Body of pancreas (tissue), 4 donors: ENCODE data around the gene GLIS1. TPM values are rescaled to one million over a fixed set of nuclear protein-coding genes. Genes with fewer than 3 reads are reported as not detected.

ENCODE experiments used
- ATAC-seq: fragments of 150-250 bp; one replicate; pipeline ENCODE4 v1.9.1; 2016
- DNase-seq, 4 donors: peaks; one replicate each; pipeline ENCODE4 v3.0.0-alpha.2; 2019
- H3K27ac ChIP-seq, 4 donors: fragments of 200-600 bp; sonication (generic); 1 replicate in 3 of 4; 2 replicates in 1 of 4; pipeline versions ENCODE4 v1.5.1 to v1.6.1; 2016 to 2019; ENCODE audit warnings: mild to moderate bottlenecking in 1 of 4, mixed read lengths in 1 of 4, moderate library complexity in 1 of 4
- H3K27me3 ChIP-seq, 2 donors: fragments of 200-600 bp; sonication (generic); one replicate each; pipeline ENCODE4 v1.6.0; 2016; ENCODE audit warnings: mild to moderate bottlenecking in 1 of 2
- H3K36me3 ChIP-seq, 2 donors: fragments of 200-600 bp; sonication (generic); replicated peaks in 1 of 2; 2 replicates each; pipeline ENCODE4 v1.5.1; 2016; ENCODE audit warnings: low read depth in 2 of 2; ENCODE audit not compliant: insufficient read depth in 1 of 2
- H3K4me1 ChIP-seq: fragments of 200-600 bp; sonication (generic); one replicate; pipeline ENCODE4 v1.6.0; 2016
- H3K4me3 ChIP-seq, 2 donors: fragments of 200-600 bp; sonication (generic); 1 replicate in 1 of 2; 2 replicates in 1 of 2; pipeline ENCODE4 v1.5.1; 2016 to 2019
- H3K9me3 ChIP-seq, 3 donors: fragments of 200-600 bp; sonication (generic); 1 replicate in 2 of 3; 2 replicates in 1 of 3; pipeline ENCODE4 v1.5.1; 2016
- CTCF ChIP-seq, 7 experiments: fragments of 450-650 bp in 4 of 7; fragments of 200-600 bp in 3 of 7; sonication (generic) in 3 of 7; IDR thresholded peaks; one replicate each; pipeline ENCODE4 v1.5.1; 2016 to 2019; ENCODE audit warnings: antibody characterized with exemption in 7 of 7
- POLR2A ChIP-seq, 3 donors: fragments of 450-650 bp; IDR thresholded peaks; one replicate each; pipeline ENCODE4 v1.6.1; 2016; ENCODE audit warnings: antibody characterized with exemption in 3 of 3, mild to moderate bottlenecking in 2 of 3
- WGBS, 2 donors: methylation state at CpG; one replicate each; pipeline ENCODE4 v1.1.5; 2017; 5-methylcytosine and 5-hydroxymethylcytosine counted together
- intact Hi-C: fragments of 100-400 bp; cut with DNase I; formaldehyde crosslinking; loops from one replicate; pipeline ENCODE4 v1.15.1; 2023
- total RNA-seq, 2 donors: library from RNA; depleted of rRNA; stranded (reverse); fragments of >200 nt; gene quantifications; one replicate each; pipeline ENCODE4 v1.1.0, GENCODE V29; 2016

The GLIS1 gene
- total RNA-seq, 2 donors from 2014 or later = 0.33 TPM; not detected in 1

DNA sequence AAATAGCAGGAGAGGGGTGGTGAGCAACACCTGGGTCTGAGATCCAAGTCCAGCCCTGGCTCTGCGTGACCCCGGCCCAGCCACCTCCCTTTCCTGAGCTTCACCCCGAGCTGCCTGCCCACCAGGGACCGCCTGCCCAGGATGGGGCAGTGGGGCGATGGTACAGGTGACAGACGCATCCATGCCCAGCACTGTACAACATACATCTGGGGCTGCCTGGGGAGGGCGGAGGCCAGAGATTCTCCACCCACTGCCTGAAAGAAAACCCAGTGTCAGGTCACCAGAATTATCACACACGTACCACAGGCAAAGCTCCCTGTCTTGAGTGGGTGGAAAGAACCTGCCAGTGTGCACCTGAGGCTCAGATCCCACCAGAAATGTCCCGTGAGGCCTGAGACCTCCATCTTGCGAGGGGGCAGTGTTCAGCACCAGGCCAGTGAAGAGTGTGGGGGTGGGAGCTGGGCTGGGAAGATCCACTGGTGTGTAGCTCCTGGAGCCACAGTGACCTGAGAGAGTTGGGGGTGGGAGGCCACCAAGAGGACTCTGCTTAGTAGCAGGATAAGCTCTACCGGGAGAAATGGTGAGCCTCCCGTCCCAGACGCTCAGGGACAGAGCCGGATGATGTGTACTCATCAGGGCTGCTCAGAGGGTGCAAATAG is 198.2 kb downstream of the GLIS1 start:
- Histone ChIP-seq H3K4me3 (no peak overlapping the region), H3K27ac (no peak overlapping the region), H3K27me3 (no peaks in the 10 kb centered on the region), H3K9me3 (no peaks in the 10 kb centered on the region), H3K4me1 (peaks cover 14% of the 10 kb centered on the region), H3K36me3 (no peaks in the 10 kb centered on the region)
- 71 to 91% methylated on average over 3 to 14 of the region's 14 CpGs for WGBS, 2 donors
- intact Hi-C loops = no loop called here
- ATAC-seq (no peak), DNase-seq (no peak)
- no peak for TF ChIP-seq POLR2A (IDR thresholded peaks at IDR 0.05)
- TF ChIP-seq CTCF (IDR thresholded peaks at IDR 0.05) = no peak

GRCh38 chr1:53539711-53540603 is 199.0 kb downstream of the GLIS1 start:
- no peak for DNase-seq
- TF ChIP-seq POLR2A (IDR thresholded peaks at IDR 0.05) = no peak
- TF ChIP-seq CTCF (IDR thresholded peaks at IDR 0.05) = no peak
- no peak for ATAC-seq
- H3K27ac ChIP-seq = no peak overlapping the region
- intact Hi-C loops = no loop called here
- WGBS, 2 donors = 81 to 85% methylated on average over 14 to 17 of the region's 22 CpGs
- H3K4me1 ChIP-seq = peaks cover 14% of the 10 kb centered on the region
- H3K36me3 ChIP-seq = no peaks in the 10 kb centered on the region
- H3K9me3 ChIP-seq = no peaks in the 10 kb centered on the region
- no peaks in the 10 kb centered on the region for H3K27me3 ChIP-seq
- H3K4me3 ChIP-seq = no peak overlapping the region

GRCh38 chr1:53539226-53539625 is 199.7 kb downstream of the GLIS1 start:
- H3K27ac ChIP-seq = no peak overlapping the region
- no peak for DNase-seq
- ATAC-seq = no peak
- intact Hi-C loops = no loop called here
- WGBS, 2 donors = 58 to 70% methylated on average over 2 of the region's 2 CpGs
- H3K36me3 ChIP-seq = no peaks in the 10 kb centered on the region
- H3K9me3 ChIP-seq = no peaks in the 10 kb centered on the region
- peaks cover 14% of the 10 kb centered on the region for H3K4me1 ChIP-seq
- no peak overlapping the region for H3K4me3 ChIP-seq
- TF ChIP-seq POLR2A (IDR thresholded peaks at IDR 0.05) = no peak
- no peak for TF ChIP-seq CTCF (IDR thresholded peaks at IDR 0.05)
- no peaks in the 10 kb centered on the region for H3K27me3 ChIP-seq

- WGBS, 2 donors = 47 to 65% methylated on average over 6 of the region's 6 CpGs
- H3K36me3 ChIP-seq = no peaks in the 10 kb centered on the region
- no peak for TF ChIP-seq CTCF (IDR thresholded peaks at IDR 0.05)
- no peak for TF ChIP-seq POLR2A (IDR thresholded peaks at IDR 0.05)
- ATAC-seq = no peak
- no peaks in the 10 kb centered on the region for H3K27me3 ChIP-seq
- H3K27ac ChIP-seq = no peak overlapping the region
- no peak for DNase-seq
- H3K4me1 ChIP-seq = peaks cover under 1% of the 10 kb centered on the region
- H3K9me3 ChIP-seq = no peaks in the 10 kb centered on the region
- no peak overlapping the region for H3K4me3 ChIP-seq
- intact Hi-C loops = no loop called here
Observed at GRCh38 chr1:53536606-53537005, 202.4 kb downstream of the GLIS1 start.
